Kidney capillary endothelial cell (primary cell): ENCODE results near the gene NUP210.
A peak's percentile ranks its signal among the peaks of the same experiment; 100 is the strongest.

Experiments used
- DNase-seq: peaks from one replicate; pipeline ENCODE4 v3.0.0-alpha.2; 2018; ENCODE audit warnings: low spot score

NUP210 gene

DNA sequence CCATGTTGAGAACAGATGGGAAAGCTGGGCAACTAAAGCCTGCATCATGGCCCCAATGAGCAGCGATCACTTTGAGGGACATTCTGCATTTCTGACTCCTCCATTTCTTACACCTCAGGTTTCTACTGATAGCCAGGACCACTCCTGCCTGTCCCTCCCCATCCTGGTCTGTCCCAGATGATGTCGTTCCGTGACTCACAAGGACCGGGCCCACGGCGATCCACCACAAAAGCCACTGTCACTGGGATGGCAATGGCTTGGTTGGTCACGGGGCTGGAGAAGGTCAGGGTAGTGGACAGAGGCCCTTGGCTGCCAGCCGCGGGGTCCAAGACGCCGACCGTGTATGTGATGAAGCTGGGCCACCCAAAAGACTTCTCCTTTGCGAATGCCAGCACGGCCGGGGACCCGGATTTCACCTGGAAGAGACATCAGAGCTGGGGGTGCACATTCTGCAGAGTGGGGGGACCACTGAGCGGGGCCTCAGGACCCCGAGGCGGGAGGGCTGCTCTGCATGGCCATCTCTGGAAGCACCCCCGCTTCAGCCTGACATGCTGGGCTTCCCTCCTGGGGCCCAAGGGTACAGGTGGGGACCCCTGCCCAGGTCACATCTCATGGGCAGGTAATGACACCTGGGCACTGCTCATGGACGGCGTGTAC is 100.4 kb downstream of the NUP210 start:
- no peak for DNase-seq

DNA sequence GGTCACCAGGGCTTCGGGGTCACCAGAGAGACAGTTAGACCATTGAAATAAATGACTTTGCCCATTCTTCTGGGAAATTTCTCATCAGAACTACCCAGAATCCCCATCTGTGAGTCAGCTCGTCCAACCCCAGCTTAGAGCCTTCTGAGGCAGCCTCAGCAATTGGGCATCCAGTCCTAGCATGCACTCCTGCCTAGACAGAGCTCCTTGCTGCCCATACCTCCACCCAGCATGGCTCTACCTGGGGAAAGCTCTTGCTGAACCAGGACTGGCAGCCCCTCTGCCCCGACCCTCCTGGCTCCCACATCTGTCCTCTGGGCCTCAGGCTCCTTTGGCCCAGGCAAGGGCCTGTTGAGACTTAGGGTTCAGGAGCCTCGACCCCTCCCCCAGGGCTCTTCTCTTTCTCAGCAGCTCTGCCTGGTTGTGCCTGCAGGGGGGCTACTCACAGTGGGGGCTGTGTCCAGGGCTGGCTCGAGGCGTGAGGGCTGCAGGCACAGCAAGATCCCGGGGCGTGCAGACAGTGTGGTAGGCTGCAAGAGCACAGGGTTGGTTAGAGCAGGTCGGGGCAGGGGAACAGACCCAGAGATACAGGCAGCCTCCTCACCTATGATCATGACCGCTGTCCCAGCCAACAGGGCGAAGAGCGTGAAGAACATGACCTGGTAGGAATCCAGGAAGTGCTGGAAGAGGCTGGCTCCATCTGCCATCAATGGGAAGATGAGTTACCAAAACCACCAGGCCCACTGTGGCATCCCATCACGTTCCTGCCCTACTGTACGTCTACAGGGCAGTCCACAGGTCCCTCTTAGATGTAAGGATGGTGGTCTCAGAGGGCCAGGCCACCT is 101.3 kb downstream of the NUP210 start:
- DNase-seq = no peak

DNA sequence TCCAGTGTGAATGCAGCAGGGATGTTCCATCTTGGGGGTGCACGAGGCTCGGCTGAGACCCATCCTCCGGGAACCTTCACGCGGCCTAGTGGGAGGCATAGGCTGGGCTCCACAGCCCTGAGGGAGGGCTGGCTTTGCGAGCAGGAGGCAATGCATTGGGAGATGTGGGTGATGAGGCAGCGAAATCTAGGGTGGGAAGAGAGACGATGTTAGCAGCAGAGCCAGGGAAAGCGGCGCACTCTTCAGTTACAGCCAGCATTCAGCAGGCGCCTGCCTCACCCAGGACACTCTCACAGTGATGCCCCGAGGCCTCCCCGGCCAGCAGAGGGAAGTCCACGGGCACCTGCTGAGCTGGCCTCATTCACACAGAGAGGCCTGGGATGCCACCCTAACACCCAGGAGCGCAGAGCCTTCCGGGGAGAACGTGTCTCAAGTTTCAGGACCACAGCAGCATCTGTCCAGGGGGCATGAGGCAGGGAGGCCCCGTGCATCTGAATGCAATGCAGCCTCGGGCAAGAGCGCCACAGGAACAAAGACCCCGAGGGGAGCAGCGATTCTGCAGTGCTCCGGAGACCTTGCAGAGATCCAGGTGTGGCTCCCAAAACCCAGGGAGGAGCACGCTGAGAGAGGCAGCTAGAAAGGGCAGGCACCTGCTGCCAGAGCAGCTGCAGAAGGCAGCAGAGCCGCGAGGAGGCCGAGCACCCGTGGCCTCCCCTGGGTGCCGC is 102.4 kb downstream of the NUP210 start:
- no peak for DNase-seq

DNA sequence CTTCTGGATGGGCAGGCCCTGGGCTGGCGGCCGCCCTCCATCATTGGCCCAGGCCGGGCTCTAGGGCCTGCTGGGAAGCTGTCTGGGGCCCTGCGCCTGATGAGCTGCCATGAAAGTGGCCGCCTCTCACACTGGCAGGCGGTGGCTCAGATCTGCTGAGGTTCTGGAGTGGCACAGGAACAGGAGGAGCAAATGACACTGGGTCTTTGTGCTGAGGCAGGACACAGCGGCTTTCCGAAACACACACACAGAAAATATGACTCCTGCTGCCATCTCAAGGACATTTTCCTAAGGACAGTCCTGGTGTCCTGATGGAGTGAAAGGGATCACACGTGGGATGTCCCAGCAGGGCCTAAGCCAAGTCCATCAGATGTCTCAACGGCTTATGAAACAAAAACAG is 103.5 kb downstream of the NUP210 start:
- DNase-seq = no peak

DNA sequence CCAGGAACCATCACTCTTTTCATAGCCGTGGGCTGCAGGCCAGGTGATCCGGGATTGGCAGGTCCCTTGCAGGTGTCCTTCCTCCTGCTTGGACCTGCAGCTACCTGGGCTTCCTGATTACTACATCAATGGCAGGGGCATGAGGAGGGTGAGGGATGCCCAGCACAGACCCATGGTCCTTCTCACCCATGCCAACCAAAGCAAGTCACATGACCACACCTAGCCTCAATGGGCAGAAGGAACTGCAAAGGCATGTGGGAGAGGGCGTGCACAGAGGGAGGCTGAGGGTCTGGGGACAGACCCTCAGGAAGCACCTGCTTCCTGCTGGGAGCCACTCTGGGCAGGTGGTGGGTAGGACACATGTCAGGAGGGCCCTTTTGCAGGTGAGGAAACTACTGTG is 105.2 kb downstream of the NUP210 start:
- no peak for DNase-seq

DNA sequence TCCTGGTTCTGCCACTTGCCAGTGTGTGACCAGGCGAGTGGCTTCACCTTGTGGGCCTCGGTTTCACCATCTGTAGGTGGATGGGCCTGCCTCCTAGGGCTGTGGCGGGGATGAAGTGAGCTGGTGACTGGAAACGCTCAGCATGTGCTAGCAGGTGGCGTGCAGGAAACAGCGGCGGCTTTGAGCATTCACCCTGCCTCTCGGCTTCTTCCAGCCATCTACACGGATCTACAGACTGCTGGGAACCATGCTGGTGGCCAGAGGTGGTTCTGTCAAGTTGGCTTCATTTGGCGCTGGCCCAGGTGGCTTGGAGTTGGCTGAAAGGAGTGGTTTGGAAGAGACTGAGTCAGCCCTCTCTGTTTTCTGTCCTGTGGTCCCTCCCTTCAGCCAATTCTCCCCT is 106.3 kb downstream of the NUP210 start:
- DNase-seq = no peak

DNA sequence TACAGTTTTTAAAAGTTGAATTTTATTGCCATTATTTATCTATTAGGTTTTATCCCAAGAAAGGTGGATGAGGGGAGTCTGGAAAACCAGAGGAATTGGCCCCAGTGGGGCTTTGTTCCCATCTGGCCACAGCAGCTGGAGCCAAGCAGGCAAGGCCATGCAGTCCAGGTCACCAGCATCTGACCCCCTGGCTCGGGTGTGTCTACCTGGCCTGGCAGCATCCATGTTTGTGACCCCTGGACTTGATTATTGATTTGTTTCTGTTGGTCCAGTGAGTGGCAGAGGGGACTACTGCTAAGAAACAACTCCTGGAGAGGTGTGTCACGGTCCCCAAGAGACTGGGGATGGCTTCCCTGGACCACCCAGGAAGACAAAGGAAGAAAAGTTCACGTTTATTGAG is 111.1 kb downstream of the NUP210 start:
- no peak for DNase-seq

DNA sequence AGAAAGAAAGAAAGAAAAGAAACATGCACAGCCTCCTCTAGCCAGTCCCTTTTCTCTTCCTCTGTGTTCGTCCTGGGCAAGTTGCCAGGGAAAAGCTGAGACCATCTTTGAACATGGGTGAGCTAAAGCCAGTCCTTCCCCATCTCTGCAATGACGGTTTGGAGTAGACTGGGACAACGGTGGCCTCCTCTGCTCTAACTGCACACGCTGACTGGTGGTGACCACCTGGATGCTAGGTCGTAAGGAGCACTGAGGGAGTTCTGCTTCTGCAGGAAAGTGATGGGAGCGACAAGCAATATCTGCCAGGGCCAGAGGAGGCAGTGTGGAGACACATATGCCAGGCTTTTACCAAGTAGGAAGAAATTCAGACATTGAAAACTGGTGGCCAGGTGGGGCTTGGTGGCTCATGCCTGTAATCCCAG is 111.7 kb downstream of the NUP210 start:
- peak; percentile 54 for DNase-seq

DNA sequence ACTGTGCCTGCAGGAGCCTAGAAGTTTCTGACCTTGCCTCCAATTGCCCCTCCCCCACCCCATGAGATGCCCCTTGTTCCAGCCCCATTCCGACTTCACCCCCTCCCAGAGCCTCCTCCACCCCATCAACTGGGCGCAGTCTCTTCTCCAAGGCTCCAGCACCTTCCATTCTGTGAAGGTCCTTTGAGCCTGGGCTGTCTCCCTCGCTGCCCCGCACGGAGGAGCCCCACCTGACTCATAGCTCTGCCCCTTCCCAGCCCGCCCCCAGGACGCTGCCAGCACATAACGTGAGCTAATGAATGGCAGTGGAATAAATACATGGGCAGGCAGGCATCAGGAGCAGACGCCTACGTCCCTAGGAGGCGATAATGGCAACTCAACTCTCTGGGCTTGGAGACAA is 113.1 kb downstream of the NUP210 start:
- no peak for DNase-seq

DNA sequence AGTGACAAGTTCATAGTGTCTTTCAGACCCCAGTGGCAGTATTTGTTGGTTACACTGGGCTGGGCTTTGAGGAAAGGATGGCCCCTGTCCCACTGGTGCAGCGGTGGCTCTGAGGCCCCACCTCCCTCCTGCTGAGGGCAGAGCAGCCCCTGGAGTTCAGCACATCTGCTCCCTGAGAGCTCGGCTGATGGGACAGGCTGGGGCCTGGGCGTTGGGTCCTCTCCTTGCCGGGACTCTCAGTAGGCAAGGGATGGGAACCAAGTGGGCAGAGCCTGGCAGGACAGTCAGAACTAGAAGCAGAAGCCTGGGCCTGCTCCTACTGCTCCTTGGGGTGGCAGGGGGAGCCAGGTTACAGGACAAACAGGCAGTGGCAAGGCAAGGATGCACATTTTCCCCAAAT is 114.5 kb downstream of the NUP210 start:
- no peak for DNase-seq

DNA sequence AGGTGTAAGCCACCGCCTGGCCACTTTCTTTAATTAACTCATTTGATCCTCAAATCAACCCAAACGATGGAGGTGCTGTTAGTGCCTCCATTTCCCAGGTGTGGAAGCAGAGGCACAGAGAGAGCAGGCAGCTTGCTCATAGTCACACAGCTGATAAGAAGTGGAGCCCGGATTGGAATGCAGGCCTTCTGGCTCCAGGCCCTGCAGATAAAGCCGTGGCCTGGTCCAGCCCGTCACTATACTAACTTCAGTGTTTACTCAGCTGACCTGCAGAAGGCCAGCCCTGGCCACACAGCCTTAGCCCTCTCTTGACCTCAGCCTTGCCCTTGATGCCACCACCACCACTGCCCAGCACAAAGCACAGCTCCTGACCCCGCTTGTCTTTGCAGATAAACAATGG is 116.7 kb downstream of the NUP210 start:
- no peak for DNase-seq

DNA sequence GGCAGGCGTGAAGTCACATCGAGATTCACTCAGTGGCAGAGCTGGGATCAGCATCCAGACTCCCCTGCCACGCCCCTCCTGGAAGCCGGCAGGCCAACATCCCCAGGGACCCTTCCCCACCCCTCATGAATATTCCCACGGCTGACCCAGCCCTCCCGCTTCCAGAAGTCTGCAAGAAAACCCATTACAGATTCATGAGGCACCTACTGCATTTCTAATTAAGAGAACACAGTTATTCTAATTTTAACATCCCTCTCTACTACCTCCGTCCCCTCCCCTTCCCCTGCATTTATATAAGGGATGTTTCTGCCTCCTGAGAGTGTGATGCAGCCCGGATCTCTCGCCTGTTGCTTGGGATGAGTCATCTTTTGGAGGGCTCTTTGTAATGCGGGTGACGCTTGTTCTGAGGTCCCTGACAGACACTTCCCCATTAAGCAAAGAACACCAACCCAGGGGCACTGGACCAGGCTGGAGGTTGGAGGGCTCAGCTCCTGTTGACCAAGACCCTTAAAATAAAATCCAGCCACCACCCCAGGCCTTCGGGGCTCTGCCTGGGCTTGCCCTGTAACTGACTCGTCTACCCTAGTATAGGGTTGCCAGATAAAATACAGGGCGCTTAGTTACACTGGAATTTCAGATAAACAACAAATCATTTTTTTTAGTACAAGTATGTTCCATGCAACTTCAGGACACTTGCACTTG is 118.7 kb downstream of the NUP210 start:
- peak; percentile 86 for DNase-seq

DNA sequence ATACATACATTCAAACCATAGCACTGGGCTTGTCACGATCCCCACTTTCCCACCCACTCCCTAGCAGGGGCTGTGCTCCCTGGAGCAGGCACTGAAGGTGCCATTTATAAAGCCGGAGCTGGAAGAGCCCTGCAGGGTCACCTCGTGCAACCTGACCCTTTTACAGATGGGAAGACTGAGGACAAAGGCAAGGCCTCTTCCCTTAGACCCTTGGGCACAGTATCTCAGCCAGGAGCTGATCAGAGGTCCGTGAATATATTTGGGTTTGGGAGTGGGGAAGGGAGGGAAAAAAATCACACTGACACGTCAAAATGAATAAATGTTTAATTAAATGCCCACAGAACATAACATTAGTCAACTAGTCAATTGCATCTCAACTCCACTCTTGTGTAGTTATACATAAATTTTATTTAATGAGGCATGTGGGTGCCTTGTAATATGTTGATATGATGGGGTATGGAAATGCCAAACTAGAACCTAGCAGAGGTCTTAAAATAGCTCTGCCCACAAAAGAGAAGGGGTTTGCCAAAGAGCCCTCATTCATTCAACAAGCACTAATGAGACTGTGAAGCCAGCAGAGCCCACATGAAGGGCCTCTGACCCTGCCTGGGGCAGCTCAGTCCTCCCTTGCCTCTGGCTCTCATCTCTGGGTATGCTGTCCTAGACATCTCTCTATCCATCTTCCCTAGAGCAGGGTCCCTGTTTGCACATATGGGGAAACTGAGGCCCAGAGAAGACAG is 119.4 kb downstream of the NUP210 start:
- no peak for DNase-seq

DNA sequence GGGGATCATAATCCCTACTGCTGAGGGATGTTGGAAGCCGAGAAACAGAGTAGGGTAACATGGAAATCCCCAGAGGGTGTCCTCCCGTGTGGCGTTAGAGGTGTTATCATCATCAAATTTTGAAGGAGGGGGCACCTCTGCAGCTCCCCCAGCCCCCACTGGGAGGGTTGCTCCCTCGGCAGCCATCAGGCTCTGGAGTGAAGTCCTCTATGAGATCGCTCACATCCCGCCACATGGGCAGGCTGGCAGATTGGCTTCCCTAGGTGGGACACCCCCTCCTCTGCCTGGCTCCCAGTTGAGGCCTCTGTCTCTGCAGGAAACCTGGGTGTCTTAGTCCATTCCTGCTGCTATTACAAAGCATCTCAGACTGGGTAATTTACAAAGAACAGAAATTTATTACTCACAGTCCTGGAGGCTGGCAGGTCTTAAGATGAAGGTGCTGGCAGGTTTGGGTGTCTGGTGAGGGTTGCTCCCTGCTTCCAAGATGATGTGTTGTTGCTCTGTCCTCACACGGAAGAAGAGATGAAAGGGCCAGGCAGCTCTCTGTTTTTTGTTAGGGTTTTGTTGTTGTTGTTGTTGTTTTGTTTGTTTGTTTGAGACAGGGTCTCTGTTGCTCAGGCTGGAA is 120.5 kb downstream of the NUP210 start:
- DNase-seq = no peak

DNA sequence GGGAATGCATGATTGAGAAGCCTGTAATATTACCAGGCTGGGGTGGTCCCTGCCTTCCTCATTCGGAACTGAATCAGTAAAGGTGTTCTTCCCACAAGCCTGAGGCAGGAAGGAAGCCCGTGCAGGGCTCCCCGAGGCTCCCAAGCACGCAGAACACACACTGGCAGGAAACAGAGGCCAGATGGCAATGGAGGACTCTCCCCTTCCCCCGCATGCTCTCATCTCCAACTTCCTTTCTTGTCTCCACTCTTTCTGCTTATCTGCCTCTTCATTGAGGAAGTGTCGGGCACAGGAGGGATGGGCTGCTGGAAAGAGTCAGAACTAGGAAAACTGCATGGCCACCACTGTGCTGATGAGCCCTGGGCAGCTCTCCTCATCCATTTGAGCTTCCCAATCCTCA is 123.5 kb downstream of the NUP210 start:
- peak; percentile 57 for DNase-seq

DNA sequence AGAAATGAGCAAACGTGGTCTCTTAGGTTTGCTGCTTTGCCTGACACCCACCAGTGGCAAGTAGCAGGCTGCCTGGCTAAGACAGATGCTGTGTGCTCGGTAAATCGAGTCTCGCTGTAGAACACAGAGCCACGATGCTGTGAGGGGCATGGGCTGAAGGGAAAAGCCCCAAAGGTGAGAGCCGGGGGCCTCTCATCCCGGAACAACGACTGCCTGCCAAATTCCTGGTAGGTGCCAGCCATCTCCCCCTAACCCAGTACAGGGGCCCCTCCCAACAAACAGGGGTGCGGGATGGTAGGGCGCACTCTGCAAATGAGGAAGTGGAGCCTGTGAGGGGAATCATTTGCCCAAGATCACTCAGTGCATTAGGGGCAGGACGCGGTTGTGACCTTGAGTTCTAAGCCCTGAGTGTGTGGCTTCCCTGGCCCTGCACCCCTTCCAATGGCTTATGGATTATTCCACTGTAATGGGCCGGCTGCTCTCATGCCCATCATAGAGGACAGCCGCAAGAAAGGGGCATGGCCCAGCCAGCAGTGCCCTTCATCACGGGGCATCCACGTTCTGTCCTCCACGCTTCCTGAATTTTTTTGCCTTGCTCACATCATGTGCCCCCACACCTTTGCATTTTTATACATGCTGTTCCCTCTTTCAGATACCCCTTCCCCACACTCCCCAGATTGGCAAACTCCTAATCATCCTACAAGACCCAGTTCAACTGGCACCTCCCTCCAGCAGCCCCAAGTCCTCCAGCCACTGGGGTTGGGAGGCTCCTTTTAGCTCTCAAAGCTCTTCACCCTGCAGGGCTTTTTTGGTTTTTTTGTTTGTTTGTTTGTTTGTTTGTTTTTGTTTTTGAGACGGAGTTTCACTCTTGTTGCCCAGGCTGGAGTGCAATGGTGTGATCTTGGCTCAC is 125.4 kb downstream of the NUP210 start:
- DNase-seq = no peak

DNA sequence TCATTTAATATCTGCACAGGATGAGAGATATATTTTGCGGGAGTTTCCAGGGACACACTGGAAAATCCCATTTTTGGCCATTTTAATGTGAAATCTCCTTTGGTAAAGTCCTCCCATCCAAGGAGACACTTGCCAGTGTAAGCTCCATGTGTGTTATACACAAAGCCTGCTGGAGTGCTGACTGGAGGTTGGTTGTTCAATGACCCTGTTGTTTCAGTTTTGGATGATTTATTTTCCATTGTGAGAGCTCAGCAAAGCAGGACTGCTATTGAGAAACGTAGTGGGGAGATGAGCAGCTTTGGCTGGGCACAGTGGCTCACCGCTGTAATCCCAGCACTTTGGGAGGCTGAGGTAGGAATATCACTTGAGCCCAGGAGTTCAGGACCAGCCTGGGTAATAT is 127.7 kb downstream of the NUP210 start:
- DNase-seq = no peak

DNA sequence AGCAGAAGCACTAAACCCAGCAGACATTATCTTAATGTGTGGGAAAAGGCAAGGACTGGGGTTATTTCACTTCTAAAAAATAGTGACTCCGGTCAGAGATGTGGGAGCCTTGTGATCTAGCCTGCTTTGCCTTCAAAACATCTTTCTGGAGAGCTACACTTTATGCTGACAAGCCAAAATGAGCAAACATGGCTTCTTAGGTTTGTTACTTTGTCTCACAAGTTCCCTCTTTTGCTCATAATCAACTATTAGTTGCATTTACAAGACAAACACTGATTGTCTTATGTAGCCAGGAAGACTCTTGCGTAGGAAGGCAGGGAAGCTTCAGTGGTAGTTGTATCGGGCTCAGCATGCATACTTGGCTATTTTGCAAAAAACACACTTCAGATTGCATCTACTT is 129.2 kb downstream of the NUP210 start:
- DNase-seq = no peak

DNA sequence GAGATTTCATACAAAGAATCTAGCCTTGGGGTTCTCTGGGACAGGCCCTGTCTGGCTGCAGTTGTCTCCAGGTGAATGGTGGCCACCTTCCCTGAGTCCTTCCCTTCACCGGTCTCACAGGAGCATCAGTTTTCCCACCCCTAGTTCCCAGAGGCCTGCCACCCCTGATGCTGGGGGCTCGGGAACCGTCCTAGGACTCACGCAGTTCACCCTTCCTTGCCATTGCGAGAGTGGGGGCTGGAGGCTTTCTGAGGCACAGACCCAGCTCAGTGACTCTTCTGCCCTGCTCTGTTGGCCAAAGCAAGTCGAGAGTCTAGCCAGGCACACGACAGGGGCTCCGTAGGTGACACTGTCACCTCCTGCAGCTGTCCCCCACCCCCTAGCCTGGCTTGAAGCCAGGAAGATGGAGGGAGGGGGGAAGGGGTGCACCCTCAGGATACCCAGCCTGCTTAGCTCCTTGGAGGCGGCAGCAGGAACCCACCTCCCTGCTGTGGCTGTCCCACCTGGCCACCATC is 130.3 kb downstream of the NUP210 start:
- DNase-seq = no peak
